ENCODE data around the gene SAFB.
"Not testable (repeated sequence)": the region's sequence is repeated elsewhere in the genome, so short reads cannot be mapped to it uniquely, and the experiment has no call there.

SAFB gene

GRCh38 chr19:5697022-5697889 is 74.4 kb downstream of the SAFB start:
- DNase-seq (ENCODE audit: low read depth) = no peak

- no peak for DNase-seq (ENCODE audit: low read depth)
Observed at GRCh38 chr19:5697890-5698634, 75.2 kb downstream of the SAFB start.

- no peak for DNase-seq (ENCODE audit: low read depth)
Observed at GRCh38 chr19:5698635-5699422, 75.9 kb downstream of the SAFB start.

- no peak for DNase-seq (ENCODE audit: low read depth)
Observed at GRCh38 chr19:5700455-5701092, 77.7 kb downstream of the SAFB start.

GRCh38 chr19:5702053-5702410 is 79.1 kb downstream of the SAFB start:
- DNase-seq (ENCODE audit: low read depth) = not testable (repeated sequence)

GRCh38 chr19:5703819-5704818 is 81.2 kb downstream of the SAFB start:
- DNase-seq (ENCODE audit: low read depth) = no peak

- DNase-seq (ENCODE audit: low read depth) = no peak
Observed at GRCh38 chr19:5705552-5705951, 82.7 kb downstream of the SAFB start.

- no peak for DNase-seq (ENCODE audit: low read depth)
Observed at GRCh38 chr19:5706876-5707573, 84.1 kb downstream of the SAFB start.

- no peak for DNase-seq (ENCODE audit: low read depth)
Observed at GRCh38 chr19:5707576-5708575, 85.0 kb downstream of the SAFB start.

GRCh38 chr19:5711025-5711424 is 88.1 kb downstream of the SAFB start:
- no peak for DNase-seq (ENCODE audit: low read depth)

- no peak for DNase-seq (ENCODE audit: low read depth)
Observed at GRCh38 chr19:5711713-5712161, 88.9 kb downstream of the SAFB start.

- DNase-seq (ENCODE audit: low read depth) = no peak
Observed at GRCh38 chr19:5713228-5713627, 90.3 kb downstream of the SAFB start.

- DNase-seq (ENCODE audit: low read depth) = no peak
Observed at GRCh38 chr19:5714816-5715215, 91.9 kb downstream of the SAFB start.

- no peak for DNase-seq (ENCODE audit: low read depth)
Observed at GRCh38 chr19:5717215-5717935, 94.5 kb downstream of the SAFB start.
